Mucosa of rectum (tissue), 2 donors: ENCODE results near the gene VPS13A.

Experiments used
- H3K27ac ChIP-seq, 2 donors: one replicate each; pipeline ENCODE4 v1.7.0; 2013; ENCODE audit warnings: inconsistent platforms in 2 of 2, low read depth in 2 of 2, low read length in 2 of 2
- H3K27me3 ChIP-seq, 2 donors: one replicate each; pipeline ENCODE4 v1.7.0; 2013; ENCODE audit warnings: low read length in 2 of 2; ENCODE audit not compliant: control insufficient read depth in 2 of 2, insufficient read depth in 2 of 2
- H3K36me3 ChIP-seq, 2 donors: one replicate each; pipeline ENCODE4 v1.7.0; 2013; ENCODE audit warnings: low read length in 2 of 2; ENCODE audit not compliant: control insufficient read depth in 2 of 2, insufficient read depth in 2 of 2
- H3K4me1 ChIP-seq, 2 donors: one replicate each; pipeline ENCODE4 v1.7.0; 2013; ENCODE audit warnings: low read length in 2 of 2, mild to moderate bottlenecking in 1 of 2; ENCODE audit not compliant: control insufficient read depth in 2 of 2, insufficient read depth in 2 of 2
- H3K4me3 ChIP-seq, 2 donors: one replicate each; pipeline ENCODE4 v1.7.0; 2013; ENCODE audit warnings: low read length in 2 of 2
- H3K9ac ChIP-seq, 2 donors: one replicate each; pipeline ENCODE4 v1.7.0; 2013; ENCODE audit warnings: low read length in 2 of 2, low read depth in 1 of 2, mild to moderate bottlenecking in 1 of 2
- H3K9me3 ChIP-seq, 2 donors: one replicate each; pipeline ENCODE4 v1.7.0; 2013; ENCODE audit warnings: low read length in 2 of 2; ENCODE audit not compliant: control insufficient read depth in 2 of 2
- donor health status: healthy.
- donor health status: Normal muscosa, but diverticular disease.

Gene VPS13A

DNA sequence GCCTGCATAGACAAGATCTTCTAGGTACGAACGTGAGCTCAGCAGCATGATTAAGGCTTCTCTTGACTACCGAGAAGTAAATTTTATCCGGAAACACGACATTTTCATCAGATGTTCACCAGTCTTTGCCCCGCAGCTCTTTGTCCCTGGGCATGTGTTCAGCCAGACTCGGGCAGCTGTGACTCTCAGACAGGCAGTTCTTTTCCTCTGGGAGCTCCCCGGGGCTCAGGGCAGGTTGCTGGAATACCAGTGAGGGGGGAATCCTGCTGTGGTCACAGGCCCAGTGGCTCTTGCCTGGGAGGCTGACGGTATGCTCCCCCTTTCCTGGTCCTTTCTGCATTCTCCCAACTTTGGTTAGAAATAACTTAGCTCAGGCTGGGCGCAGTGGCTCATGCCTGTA, 284.7 kb downstream of the VPS13A start:
- H3K27me3 ChIP-seq, result no peaks in the 10 kb centered on the region
- no peak overlapping the region for H3K4me3 ChIP-seq
- H3K4me1 ChIP-seq, result peaks cover 0 to 5% of the 10 kb centered on the region in 2 donors
- H3K27ac ChIP-seq, result no peak overlapping the region
- H3K9ac ChIP-seq, result no peak overlapping the region
- H3K36me3 ChIP-seq, result no peaks in the 10 kb centered on the region
- H3K9me3 ChIP-seq, result no peaks in the 10 kb centered on the region

DNA sequence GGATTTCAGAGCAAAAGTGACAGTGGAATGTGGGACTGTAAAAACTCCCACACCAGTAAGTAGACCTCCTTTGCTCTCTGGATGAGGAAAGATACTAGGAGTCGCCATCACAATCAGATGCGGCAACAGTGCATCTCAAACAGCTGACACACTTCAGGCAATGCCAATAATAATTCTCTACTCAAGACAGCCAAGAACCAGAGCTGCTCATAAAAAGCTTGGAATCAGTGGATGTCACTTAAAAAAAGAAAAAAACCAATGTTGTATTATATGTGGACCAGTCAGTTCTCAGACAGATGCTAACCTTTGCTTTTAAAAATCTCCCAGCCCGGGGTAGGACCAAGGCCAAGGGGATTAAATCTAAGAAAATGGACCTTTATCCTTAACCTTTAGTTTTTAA, 285.8 kb downstream of the VPS13A start:
- no peak overlapping the region for H3K4me3 ChIP-seq
- H3K4me1 ChIP-seq, result peaks cover 0 to under 1% of the 10 kb centered on the region in 2 donors
- H3K9me3 ChIP-seq, result no peaks in the 10 kb centered on the region
- H3K27me3 ChIP-seq, result no peaks in the 10 kb centered on the region
- no peaks in the 10 kb centered on the region for H3K36me3 ChIP-seq
- H3K27ac ChIP-seq, result no peak overlapping the region
- no peak overlapping the region for H3K9ac ChIP-seq

DNA sequence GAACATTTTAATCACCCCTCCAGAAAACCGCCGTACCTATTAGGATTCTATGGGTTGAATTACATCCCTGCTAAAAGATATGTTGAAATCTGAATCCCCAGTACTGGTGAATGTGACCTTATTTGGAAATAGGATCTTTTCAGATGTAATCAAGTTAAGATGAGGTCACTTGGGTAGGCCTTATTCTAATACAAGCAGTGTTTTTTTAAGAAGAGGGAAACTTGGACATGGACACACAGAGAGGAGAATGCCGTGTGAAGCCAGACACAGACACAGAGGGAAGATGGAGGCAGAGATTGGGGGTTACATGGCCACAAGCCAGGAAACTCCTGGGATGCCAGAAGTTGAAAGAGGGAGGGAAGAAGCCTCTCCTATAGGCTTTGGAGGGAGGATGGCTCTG, 287.3 kb downstream of the VPS13A start:
- no peak overlapping the region for H3K4me3 ChIP-seq
- H3K27me3 ChIP-seq, result no peaks in the 10 kb centered on the region
- no peaks in the 10 kb centered on the region for H3K9me3 ChIP-seq
- no peak overlapping the region for H3K9ac ChIP-seq
- no peak overlapping the region for H3K27ac ChIP-seq
- no peaks in the 10 kb centered on the region for H3K4me1 ChIP-seq
- H3K36me3 ChIP-seq, result no peaks in the 10 kb centered on the region

GRCh38 chr9:77469515-77470231, 292.3 kb downstream of the VPS13A start:
- H3K27me3 ChIP-seq, result no peaks in the 10 kb centered on the region

More at GRCh38 chr9:77469515-77470231, 292.3 kb downstream of the VPS13A start:
- no peak overlapping the region for H3K9ac ChIP-seq
- no peaks in the 10 kb centered on the region for H3K4me1 ChIP-seq
- H3K36me3 ChIP-seq, result no peaks in the 10 kb centered on the region
- H3K27ac ChIP-seq, result no peak overlapping the region
- H3K9me3 ChIP-seq, result no peaks in the 10 kb centered on the region
- no peak overlapping the region for H3K4me3 ChIP-seq
